HG03103 (cell line): ENCODE data around the gene CD79B.
"Not testable (repeated sequence)": the region's sequence is repeated elsewhere in the genome, so short reads cannot be mapped to it uniquely, and the experiment has no call there.

Experiments
- ATAC-seq: cut with Tn5 transposase; IDR thresholded peaks from one replicate; pipeline ENCODE4 v1.9.1; 2021; ENCODE audit warnings: low read depth; ENCODE audit not compliant: unreplicated experiment

Gene CD79B

GRCh38 chr17:63934183-63935112 lies 2.3 kb upstream of the CD79B start:
- no peak for ATAC-seq

GRCh38 chr17:63933598-63933997 lies 1.5 kb upstream of the CD79B start:
- no peak for ATAC-seq

DNA sequence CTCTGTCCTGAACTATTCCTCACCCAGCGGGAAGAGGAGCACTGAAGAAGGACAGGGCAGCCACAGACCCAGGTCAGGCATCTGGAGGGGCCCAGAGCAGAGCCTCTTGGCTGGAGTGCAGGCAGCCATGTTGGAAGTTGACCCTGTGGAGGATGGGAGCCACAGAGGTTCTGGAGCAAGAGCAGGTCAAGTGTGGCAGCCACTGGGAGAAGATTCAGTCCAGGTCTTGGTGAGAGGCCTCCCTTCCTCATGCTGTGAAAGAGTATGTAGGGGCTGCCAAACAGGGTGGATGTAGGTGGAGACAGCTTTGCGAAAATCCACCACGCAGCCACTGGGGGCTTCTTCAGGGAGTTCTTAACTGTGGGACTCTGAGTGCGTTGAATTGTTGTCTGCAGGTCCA lies 590 bp upstream of the CD79B start:
- no peak for ATAC-seq

DNA sequence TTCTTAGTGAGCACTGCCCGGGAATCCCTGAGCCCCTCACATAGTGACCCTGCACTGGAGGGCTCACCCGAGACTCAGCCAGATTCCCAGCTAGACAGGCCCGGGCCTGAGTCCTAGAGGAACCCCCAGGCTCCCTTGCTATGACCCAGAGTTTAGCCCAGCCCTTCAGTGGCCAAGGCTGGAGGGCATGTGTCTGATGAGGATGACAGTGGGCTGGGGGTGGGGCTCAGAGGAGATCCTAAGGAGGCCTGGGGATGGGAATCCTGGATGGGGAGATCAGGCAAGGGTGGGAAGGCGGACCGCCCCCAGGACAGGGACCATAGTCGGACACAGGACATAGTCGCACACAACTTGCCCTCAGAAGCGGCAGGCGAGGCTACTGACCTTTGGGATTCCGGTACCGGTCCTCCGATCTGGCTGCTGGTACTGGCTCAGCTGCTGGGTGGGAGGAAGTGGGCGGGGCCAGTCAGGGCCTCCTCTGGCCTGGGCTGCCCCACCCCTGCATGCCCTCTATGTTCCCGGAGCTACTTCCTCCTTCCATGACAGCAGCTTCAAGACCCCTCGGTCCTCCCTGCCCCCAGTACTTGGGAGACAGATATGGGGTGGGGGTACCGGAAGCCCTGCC lies 1.1 kb downstream of the CD79B start:
- ATAC-seq, result no peak

DNA sequence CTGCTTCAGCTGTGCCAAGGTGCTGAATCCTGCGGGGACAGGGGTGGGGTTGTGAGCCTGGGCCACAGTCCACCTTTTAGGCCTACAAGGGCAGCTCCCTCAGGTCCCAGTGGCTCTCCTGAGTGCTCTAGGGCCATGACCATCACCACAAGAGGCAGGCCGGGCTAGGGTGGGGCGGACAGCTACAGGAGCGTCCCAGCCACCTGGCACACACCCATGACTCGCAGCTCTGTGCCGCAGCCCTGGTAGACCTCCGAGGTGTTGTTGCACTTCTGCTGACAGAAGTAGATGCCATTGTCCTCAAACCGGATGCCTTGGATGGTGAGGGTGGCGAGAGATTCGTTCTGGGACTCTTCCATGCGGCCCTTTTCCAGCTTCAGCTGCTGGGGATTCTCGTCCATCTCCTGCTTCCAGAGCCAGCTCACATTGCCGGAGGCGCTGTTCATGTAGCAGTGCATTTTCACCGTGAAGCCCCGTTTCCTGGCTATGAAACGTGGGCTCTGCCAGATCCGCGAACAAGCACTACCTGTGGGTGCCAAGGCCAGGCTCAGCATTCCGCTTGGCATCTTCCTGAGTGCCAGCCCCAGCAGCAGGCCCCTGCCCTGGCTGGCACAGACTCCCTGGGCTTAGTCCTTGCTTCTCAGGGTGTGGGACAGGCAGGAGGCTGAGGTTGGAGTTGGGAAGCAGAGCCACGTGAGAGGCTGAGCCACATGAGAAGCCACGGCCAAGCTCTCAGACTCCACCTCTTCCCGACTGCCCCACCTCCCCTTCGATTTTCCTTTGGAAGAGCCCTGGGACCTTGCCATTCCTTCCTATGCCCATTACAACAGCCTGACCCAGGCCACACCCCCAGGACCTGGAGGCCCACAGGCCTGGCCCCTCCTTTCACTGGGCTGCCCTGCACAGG lies 2.0 kb downstream of the CD79B start:
- ATAC-seq, result no peak

- ATAC-seq, result no peak
Measured at GRCh38 chr17:63928966-63929695, 3.0 kb downstream of the CD79B start.

DNA sequence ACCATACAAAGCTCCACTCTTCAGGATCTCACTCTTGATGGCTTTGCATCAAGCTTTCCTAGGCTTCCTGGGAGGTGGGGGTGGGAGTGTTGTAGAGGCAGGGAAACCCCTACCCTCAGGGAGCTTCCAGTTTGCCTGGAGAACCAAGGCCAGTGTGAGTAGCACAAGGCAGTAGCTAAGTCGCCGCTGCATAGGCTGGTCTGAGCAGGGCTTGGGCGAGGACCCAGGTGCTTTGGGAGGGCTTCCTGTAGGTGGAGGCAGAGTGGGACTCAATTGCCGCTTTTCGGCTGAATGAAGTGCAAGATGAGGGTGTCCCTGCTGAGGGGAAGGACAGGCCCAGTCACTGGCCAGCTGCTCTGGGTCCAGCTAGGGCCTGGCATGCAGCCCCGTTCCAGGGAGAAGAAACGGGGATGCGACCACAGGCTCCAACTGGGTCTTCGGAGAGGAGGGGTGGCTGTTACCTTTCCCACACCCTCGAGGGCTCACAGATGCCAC lies 3.9 kb downstream of the CD79B start:
- no peak for ATAC-seq

DNA sequence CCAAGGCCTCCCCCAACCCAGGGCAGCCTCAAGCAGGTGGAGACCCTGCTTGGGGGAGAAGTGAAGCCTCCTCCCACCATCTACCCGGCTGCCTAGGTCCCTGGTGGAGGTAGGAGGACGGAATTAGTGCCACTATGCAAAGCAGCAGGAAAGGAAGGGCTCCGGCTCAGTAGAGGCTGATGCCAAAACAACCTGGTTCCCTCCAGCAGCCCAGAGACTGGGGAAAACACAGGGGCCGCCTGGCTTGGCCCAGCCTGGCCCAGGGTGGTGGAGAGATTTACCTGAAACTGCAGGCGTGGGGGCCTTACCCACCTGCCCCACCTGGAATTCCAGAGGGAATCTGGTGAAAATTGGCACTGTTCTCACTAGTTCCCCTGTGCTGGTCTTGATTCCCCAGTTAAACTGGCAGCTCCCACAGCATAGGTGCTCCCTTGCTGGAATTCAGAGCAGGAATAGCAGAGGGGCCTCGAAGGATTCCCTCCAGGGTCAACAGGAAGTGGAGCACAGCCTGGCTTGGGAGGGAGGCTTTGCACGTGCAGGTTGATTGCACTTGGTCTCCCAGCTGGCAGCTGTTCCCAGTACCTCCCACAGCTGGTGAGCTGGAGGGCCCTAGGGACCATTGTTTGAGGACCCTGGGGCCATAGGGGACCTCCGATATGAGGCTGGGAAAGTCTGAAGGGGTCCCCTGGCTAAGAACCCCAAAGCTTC lies 4.5 kb downstream of the CD79B start:
- no peak for ATAC-seq

DNA sequence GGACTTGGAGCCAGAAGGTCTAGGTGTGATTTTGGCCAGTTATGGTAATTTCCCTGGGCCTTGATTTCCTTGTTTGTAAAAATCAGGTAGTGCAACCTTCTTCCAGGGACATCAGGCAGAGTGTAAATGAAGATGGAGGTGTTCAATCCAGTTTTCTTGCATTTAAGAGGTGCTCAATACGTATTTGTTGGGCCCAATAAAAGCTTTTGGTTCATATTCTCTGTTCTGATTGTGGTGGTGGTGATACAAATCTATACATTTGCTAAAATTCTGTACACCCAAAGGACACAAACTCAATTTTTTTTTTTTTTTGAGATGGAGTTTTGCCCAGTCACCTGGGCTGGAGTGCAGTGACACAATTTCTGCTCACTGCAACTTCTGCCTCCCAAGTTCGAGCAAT lies 6.0 kb downstream of the CD79B start:
- no peak for ATAC-seq

- ATAC-seq, result no peak
Measured at GRCh38 chr17:63925615-63926014, 6.5 kb downstream of the CD79B start.

GRCh38 chr17:63922402-63922801 lies 9.7 kb downstream of the CD79B start:
- not testable (repeated sequence) for ATAC-seq

GRCh38 chr17:63920779-63921178 lies 11.4 kb downstream of the CD79B start:
- not testable (repeated sequence) for ATAC-seq

- ATAC-seq, result not testable (repeated sequence)
Measured at GRCh38 chr17:63920050-63920449, 12.1 kb downstream of the CD79B start.

DNA sequence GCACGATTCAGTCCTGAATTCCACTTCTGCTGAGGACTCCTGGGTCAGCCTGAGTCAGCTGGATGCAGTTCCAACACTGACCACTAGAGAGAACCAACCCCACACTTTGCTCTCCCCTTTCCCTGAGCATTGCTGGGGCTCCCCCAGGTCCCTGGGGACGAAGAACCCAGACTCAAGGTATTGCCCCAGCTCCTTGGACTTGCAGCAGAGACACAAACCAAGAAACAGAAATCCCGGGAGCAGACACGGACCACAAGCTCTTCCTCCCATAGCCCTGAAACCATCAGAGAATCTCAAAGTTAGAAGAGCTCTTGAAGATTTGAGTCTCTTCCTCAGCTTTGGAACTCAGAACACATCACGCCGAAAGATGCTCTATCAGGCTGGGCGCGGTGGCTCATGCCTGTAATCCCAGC lies 12.8 kb downstream of the CD79B start:
- ATAC-seq, result no peak

GRCh38 chr17:63918789-63919305 lies 13.3 kb downstream of the CD79B start, which contains the start of gene GH1:
Gene GH1, minus strand, starts transcription at chr17:63918839. Its CDS starts 63 bp downstream, at chr17:63918776.
- not testable (repeated sequence) for ATAC-seq

GRCh38 chr17:63918305-63918704 lies 13.8 kb downstream of the CD79B start:
- ATAC-seq, result no peak

DNA sequence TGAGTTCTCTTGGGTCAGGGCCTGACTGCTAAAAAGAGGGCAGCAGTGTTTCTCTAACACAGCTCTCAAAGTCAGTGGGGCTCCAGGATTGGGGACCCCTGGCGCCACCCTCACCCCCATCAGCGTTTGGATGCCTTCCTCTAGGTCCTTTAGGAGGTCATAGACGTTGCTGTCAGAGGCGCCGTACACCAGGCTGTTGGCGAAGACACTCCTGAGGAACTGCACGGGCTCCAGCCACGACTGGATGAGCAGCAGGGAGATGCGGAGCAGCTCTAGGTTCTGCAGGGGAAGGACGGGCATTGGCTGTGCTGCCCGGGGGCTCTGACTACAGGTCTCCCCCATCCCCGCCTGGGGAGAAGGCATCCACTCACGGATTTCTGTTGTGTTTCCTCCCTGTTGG lies 14.5 kb downstream of the CD79B start:
- ATAC-seq, result no peak

GRCh38 chr17:63917206-63917605 lies 14.9 kb downstream of the CD79B start:
- ATAC-seq, result not testable (repeated sequence)

DNA sequence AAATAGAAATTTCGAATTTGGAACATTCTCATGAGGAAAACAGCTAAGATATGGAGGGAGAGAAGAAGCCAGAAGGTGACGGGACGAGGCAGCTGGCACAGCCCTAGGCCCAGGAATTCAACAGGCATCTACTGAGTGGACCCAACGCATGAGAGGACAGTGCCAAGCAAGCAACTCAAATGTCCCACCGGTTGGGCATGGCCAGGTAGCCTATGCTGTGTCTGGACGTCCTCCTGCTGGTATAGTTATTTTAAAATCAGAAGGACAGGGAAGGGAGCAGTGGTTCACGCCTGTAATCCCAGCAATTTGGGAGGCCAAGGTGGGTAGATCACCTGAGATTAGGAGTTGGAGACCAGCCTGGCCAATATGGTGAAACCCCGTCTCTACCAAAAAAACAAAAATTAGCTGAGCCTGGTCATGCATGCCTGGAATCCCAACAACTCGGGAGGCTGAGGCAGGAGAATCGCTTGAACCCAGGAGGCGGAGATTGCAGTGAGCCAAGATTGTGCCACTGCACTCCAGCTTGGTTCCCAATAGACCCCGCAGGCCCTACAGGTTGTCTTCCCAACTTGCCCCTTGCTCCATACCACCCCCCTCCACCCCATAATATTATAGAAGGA lies 15.5 kb downstream of the CD79B start:
- ATAC-seq, result no peak
